Measurements from ENCODE around the gene SLC22A23. TPM values are rescaled to one million over a fixed set of nuclear protein-coding genes. Genes with fewer than 3 reads are reported as not detected.
"Not testable (repeated sequence)": the region's sequence is repeated elsewhere in the genome, so short reads cannot be mapped to it uniquely, and the experiment has no call there.

Gene SLC22A23
- total RNA-seq, 1 donor from 2014 or later, result 19.2 TPM

- no peak overlapping the region for H3K4me3 ChIP-seq
- H3K9me3 ChIP-seq, result no peaks in the 10 kb centered on the region
- ATAC-seq (no peak), DNase-seq (no peak)
- no peak overlapping the region for H3K27ac ChIP-seq
- TF ChIP-seq, protein P1, sequence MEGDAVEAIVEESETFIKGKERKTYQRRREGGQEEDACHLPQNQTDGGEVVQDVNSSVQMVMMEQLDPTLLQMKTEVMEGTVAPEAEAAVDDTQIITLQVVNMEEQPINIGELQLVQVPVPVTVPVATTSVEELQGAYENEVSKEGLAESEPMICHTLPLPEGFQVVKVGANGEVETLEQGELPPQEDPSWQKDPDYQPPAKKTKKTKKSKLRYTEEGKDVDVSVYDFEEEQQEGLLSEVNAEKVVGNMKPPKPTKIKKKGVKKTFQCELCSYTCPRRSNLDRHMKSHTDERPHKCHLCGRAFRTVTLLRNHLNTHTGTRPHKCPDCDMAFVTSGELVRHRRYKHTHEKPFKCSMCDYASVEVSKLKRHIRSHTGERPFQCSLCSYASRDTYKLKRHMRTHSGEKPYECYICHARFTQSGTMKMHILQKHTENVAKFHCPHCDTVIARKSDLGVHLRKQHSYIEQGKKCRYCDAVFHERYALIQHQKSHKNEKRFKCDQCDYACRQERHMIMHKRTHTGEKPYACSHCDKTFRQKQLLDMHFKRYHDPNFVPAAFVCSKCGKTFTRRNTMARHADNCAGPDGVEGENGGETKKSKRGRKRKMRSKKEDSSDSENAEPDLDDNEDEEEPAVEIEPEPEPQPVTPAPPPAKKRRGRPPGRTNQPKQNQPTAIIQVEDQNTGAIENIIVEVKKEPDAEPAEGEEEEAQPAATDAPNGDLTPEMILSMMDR (IDR thresholded peaks at IDR 0.05), result no peak
- peaks cover 6% of the 10 kb centered on the region for H3K4me1 ChIP-seq
- intact Hi-C loops (cut with DNase I), result no loop called here
- H3K27me3 ChIP-seq, result no peaks in the 10 kb centered on the region
- H3K36me3 ChIP-seq, result no peaks in the 10 kb centered on the region
Measured at GRCh38 chr6:3381233-3381921, 75.5 kb downstream of the SLC22A23 start.

- ATAC-seq, result peak; percentile 60
- peaks cover 6% of the 10 kb centered on the region for H3K4me1 ChIP-seq
- no peak overlapping the region for H3K27ac ChIP-seq
- H3K27me3 ChIP-seq, result no peaks in the 10 kb centered on the region
- H3K36me3 ChIP-seq, result no peaks in the 10 kb centered on the region
- TF ChIP-seq, protein P1 (IDR thresholded peaks at IDR 0.05), result no peak
- no peaks in the 10 kb centered on the region for H3K9me3 ChIP-seq
- intact Hi-C loops (cut with DNase I), result no loop called here
- peak; percentile 80 for DNase-seq
- H3K4me3 ChIP-seq, result no peak overlapping the region
Measured at GRCh38 chr6:3380344-3381232, 76.3 kb downstream of the SLC22A23 start.

DNA sequence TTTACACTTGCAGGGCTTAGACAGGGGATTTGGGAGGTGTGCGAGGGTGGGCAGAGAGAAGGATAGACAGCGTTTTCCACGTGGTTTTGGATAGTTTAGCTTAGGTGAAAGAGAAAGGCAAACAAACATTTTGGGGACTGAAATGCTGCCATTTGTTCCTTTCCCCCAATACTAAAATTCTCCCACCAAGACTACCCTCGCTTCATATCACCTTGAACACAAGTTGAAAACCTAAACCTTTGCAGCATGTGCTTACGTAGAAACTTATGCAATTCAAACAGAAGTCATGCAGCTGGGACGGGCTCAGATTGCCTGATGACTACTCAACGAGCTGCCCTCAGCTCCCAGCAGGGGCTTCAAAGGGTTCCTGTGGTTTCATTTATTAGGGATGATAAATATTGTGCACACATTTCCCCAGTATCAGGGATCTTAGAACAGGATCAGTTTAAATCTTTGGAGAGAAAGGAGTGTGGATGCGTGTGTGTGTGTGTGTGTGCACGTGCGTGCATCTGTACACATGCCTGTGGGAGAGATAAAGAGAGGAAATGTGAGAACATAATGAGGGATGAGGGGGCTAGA lies 77.3 kb downstream of the SLC22A23 start:
- Histone ChIP-seq H3K27ac (no peak overlapping the region), H3K36me3 (no peaks in the 10 kb centered on the region), H3K4me1 (peaks cover 6% of the 10 kb centered on the region), H3K9me3 (no peaks in the 10 kb centered on the region), H3K4me3 (no peak overlapping the region), H3K27me3 (no peaks in the 10 kb centered on the region)
- TF ChIP-seq, protein P1 (IDR thresholded peaks at IDR 0.05), result no peak
- ATAC-seq, result no peak
- intact Hi-C loops (cut with DNase I), result no loop called here
- DNase-seq, result no peak

- ATAC-seq; H3K27ac ChIP-seq; H3K9me3 ChIP-seq; H3K27me3 ChIP-seq; H3K36me3 ChIP-seq; DNase-seq; H3K4me3 ChIP-seq; H3K4me1 ChIP-seq; intact Hi-C loops (cut with DNase I): not testable (repeated sequence)
Measured at GRCh38 chr6:3378808-3379207, 78.0 kb downstream of the SLC22A23 start.

- H3K36me3 ChIP-seq; ATAC-seq; intact Hi-C loops (cut with DNase I); H3K4me1 ChIP-seq; H3K9me3 ChIP-seq; H3K27me3 ChIP-seq; DNase-seq; H3K4me3 ChIP-seq: not testable (repeated sequence)
- peak overlapping the region; percentile 6 for H3K27ac ChIP-seq
Measured at GRCh38 chr6:3378398-3378782, 78.5 kb downstream of the SLC22A23 start.

- peak; percentile 80 for ATAC-seq
- H3K9me3 ChIP-seq, result no peaks in the 10 kb centered on the region
- TF ChIP-seq, protein P1 (IDR thresholded peaks at IDR 0.05), result no peak
- no peak overlapping the region for H3K4me3 ChIP-seq
- peaks cover 6% of the 10 kb centered on the region for H3K4me1 ChIP-seq
- intact Hi-C loops (cut with DNase I), result no loop called here
- DNase-seq, result no peak
- H3K36me3 ChIP-seq, result no peaks in the 10 kb centered on the region
- H3K27me3 ChIP-seq, result no peaks in the 10 kb centered on the region
- H3K27ac ChIP-seq, result peak overlapping the region; percentile 6
Measured at GRCh38 chr6:3377536-3378397, 79.1 kb downstream of the SLC22A23 start.
